ENCODE data around the gene PHF21A. TPM values are rescaled to one million over a fixed set of nuclear protein-coding genes. Genes with fewer than 3 reads are reported as not detected.

The PHF21A gene
- total RNA-seq, 8 experiments from 2014 or later = 10.5 to 40.2 (median 28.6) TPM

DNA sequence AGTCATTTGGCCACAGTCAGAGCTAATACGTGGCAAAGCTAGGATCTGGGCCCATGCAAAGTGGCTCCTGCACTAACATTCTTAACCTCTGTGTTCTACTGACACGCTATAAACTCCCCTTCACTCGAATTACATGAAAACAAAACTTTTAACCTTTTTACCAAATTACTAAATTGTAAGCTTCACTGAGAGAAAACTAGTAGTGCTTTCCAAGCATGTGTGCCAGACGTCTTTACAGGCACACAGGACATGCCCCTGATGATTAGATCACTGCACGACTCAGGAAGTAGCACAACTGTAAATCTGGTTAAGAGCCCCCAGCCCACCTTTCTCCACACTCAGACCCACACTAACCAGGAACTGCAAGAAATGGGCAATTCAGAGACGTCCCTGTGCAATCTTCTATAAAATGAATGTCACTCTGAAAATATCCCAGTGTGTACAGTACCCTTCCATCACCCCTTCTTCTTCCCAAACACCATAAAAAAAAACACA lies 16.1 kb downstream of the PHF21A start:
- Histone ChIP-seq H3K4me1 (replicated peaks in 1 of 2) (peaks cover 6 to 10% of the 10 kb centered on the region in 2 donors), H3K4me3 (no peak overlapping the region), H3K27ac (no peak overlapping the region)
- in situ Hi-C loops (cut with MboI; ENCODE audit: low pct_unique_long_range_greater_than_20kb in 2 of 9, low sequenced_read_pairs in 9 of 9, unreplicated experiment in 9 of 9) = no loop called here
- WGBS, 10 experiments = 6 to 79% (median 60%) methylated on average over 1 to 5 of the region's 6 CpGs; no CpG with 5 or more reads in 1 of the 10 experiments
- no peak for ATAC-seq (replicated peaks in 6 of 8)

DNA sequence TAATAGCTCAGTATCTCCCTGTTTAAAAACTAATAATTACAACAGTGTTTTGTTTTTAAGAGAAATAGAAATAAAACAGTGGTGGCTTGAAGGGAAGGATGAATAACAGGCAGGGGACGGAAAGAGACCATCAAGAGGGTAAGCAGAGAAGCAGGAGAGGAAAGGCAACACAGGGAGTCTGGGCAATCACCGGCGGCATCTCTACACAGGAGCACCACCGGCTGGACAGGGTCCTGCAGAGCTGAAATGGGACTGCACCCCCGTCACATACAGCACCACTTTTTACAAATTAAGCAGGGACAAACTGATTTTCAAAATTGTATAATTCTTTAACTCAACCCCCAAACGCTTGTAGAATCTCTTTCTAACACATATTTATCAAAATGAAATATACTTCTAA lies 18.4 kb downstream of the PHF21A start:
- 55 to 100% (median 86%) methylated on average over 1 to 5 of the region's 6 CpGs for WGBS, 10 experiments
- Histone ChIP-seq H3K4me3 (no peak overlapping the region), H3K4me1 (replicated peaks in 1 of 2) (peaks cover 19 to 26% of the 10 kb centered on the region in 2 donors), H3K27ac (no peak overlapping the region)
- in situ Hi-C loops (cut with MboI; ENCODE audit: low pct_unique_long_range_greater_than_20kb in 2 of 9, low sequenced_read_pairs in 9 of 9, unreplicated experiment in 9 of 9) = no loop called here
- peak in 1 of 8 experiments; percentile 31 for ATAC-seq (replicated peaks in 6 of 8)

DNA sequence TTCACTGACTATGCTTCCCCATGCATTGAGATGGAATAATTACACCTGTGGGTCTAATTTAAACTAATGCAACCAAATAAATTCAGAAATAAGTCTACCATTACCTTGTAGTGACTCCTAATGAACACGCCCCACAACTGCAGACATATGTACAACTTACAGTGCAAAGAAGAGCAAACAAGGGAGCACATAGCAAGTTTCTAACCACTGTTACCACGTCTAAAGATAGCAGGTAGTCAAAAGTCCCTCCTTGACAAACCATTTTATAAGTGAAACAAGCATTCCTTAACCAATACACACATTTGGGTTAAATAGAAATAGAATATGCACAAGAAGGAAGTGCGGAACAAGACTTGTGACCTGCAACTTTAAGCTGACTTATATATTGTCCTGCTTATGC lies 20.6 kb downstream of the PHF21A start:
- no peak for ATAC-seq (replicated peaks in 6 of 8)
- peaks cover 9 to 23% of the 10 kb centered on the region in 2 donors for H3K4me1 ChIP-seq (replicated peaks in 1 of 2)
- WGBS, 10 experiments = 62 to 100% (median 97%) methylated on average over 1 to 3 of the region's 3 CpGs; no CpG with 5 or more reads in 2 of the 10 experiments
- in situ Hi-C loops (cut with MboI; ENCODE audit: low pct_unique_long_range_greater_than_20kb in 2 of 9, low sequenced_read_pairs in 9 of 9, unreplicated experiment in 9 of 9) = no loop called here
- no peak overlapping the region for H3K27ac ChIP-seq
- H3K4me3 ChIP-seq = no peak overlapping the region

DNA sequence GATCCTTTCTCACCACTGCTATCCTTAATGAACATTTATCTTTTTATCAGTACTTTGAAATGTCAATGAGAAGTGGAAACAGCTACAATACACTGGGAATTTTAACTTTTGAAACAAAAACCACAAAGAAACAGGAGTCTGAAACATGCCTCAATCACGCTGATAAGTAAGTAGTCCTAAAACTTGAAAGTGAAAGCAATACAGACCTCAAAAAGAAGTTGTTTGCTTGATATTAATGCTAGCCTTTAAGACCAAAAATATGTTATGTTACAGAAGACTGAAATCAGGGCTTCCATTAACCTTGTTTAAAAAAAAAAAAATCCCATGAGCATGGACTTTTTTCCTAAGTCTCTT lies 21.3 kb downstream of the PHF21A start:
- in situ Hi-C loops (cut with MboI; ENCODE audit: low pct_unique_long_range_greater_than_20kb in 2 of 9, low sequenced_read_pairs in 9 of 9, unreplicated experiment in 9 of 9) = no loop called here
- peak in 2 of 8 experiments; percentile 26 to 27 for ATAC-seq (replicated peaks in 6 of 8)
- peaks cover 9 to 23% of the 10 kb centered on the region in 2 donors for H3K4me1 ChIP-seq (replicated peaks in 1 of 2)
- H3K27ac ChIP-seq = peak overlapping the region in 1 of 2 donors; percentile 54
- no peak overlapping the region for H3K4me3 ChIP-seq
- 8 to 90% (median 18%) methylated on average over 1 of the region's 1 CpG; no CpG with 5 or more reads in 4 of the 10 experiments for WGBS, 10 experiments

DNA sequence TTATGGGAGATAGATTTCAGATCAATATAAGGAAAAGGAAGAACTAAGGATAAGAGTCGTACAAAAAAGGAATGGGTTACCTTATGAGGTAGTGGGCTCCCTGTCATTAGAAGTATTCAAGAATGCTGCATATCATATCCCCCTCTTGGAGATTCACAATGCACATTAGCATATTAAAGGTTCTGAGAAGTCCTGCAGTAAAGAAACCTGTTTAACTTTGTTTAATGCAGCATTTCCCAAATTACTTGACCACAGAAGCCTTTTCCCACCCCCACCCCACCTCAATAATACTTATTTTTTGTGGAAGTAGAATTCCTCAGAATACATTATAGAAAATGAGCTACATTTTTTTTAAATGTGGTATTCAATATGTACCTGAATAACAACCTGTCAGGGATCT lies 30.9 kb downstream of the PHF21A start:
- Histone ChIP-seq H3K4me1 (replicated peaks in 1 of 2) (no peaks in the 10 kb centered on the region), H3K27ac (no peak overlapping the region), H3K4me3 (no peak overlapping the region)
- WGBS, 10 experiments = 90 to 100% (median 100%) methylated on average over 1 of the region's 1 CpG; no CpG with 5 or more reads in 3 of the 10 experiments
- in situ Hi-C loops (cut with MboI; ENCODE audit: low pct_unique_long_range_greater_than_20kb in 2 of 9, low sequenced_read_pairs in 9 of 9, unreplicated experiment in 9 of 9) = no loop called here
- no peak for ATAC-seq (replicated peaks in 6 of 8)

DNA sequence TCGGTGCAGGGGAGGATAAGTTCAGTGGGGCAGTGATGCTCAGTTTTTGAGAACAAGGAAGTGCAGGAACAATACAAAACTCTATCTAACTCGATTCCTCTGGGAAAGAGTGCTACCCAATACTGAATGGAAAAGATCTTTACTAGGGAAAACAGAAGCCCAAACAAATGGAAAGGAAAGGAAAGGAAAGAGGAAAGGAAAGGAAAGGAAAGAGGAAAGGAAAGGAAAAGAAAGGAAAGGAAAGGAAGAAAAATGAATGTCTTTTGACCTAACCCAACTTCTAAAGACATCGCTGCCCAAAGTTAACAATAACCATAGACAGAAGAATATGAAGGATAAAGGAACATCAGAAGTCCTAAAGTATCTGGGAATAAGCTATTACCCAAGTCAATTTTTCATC lies 41.6 kb downstream of the PHF21A start:
- in situ Hi-C loops (cut with MboI; ENCODE audit: low pct_unique_long_range_greater_than_20kb in 2 of 9, low sequenced_read_pairs in 9 of 9, unreplicated experiment in 9 of 9) = no loop called here
- Histone ChIP-seq H3K4me1 (replicated peaks in 1 of 2) (no peaks in the 10 kb centered on the region), H3K4me3 (no peak overlapping the region), H3K27ac (no peak overlapping the region)
- no peak for ATAC-seq (replicated peaks in 6 of 8)
- 86 to 100% (median 93%) methylated on average over 2 to 3 of the region's 3 CpGs; no CpG with 5 or more reads in 1 of the 10 experiments for WGBS, 10 experiments

DNA sequence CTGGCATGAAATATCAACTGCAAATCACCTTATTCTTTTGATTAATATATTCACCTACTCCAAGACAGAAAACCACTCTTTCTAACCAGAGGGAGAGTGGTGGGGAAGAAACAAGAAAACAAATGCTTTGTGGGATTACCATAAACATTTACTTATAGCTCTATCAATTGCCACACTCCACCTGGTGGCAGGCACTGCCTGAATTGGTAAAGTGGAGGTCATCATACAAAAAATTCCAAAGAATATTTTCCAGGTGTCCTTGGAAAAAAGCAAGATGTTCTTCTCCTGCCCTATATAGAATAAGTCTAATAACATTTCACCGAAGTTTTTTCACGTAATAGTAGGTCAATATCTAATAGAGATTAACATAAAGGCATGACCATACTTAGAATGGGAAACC lies 45.3 kb downstream of the PHF21A start:
- in situ Hi-C loops (cut with MboI; ENCODE audit: low pct_unique_long_range_greater_than_20kb in 2 of 9, low sequenced_read_pairs in 9 of 9, unreplicated experiment in 9 of 9) = no loop called here

DNA sequence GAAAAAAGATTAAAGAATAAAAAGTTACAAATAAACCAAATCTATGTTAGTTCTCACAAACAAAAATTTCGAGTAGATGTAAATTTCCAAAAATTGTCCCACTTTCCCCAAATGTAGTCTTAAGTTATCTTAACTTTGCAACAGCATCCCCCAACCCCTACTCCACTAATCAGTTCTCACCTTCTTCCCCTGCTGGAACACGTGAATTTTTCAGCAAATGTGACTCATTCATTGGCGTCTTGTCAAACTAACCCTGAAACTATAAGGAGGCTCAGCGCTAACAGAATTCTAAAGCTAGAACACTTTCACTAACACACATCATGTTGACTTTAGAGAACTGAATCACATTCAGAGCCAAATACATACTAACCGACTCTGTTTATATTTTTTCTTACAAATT lies 46.1 kb downstream of the PHF21A start:
- 29 to 88% (median 78%) methylated on average over 3 to 5 of the region's 5 CpGs; no CpG with 5 or more reads in 1 of the 10 experiments for WGBS, 10 experiments

More for the DNA sequence above, 45.3 kb downstream of the PHF21A start:
- no peak overlapping the region for H3K4me3 ChIP-seq
- 80 to 100% (median 93%) methylated on average over 1 to 2 of the region's 2 CpGs for WGBS, 10 experiments
- no peak overlapping the region for H3K27ac ChIP-seq
- ATAC-seq (replicated peaks in 6 of 8) = no peak
- no peaks in the 10 kb centered on the region for H3K4me1 ChIP-seq (replicated peaks in 1 of 2)

DNA sequence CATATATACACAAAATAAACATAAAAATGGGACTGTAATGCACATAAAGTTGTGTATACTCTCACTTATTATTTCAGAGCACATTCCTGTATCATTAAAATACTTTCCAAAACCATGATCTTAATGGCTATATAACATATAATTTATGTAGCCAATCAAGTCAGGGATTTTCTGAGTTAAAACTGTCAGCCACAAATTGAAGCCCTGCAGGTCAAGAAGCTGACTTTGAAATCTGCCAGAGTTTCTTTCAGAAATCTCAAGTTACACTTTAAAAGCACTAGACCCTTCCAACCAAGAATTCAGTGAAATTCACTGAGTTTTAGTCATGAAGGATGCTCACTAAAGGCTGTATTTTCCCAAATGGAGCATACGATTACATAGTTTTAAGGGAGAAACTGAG lies 47.6 kb downstream of the PHF21A start:
- WGBS, 10 experiments = 89 to 100% (median 100%) methylated on average over 1 of the region's 1 CpG
- H3K27ac ChIP-seq = no peak overlapping the region
- in situ Hi-C loops (cut with MboI; ENCODE audit: low pct_unique_long_range_greater_than_20kb in 2 of 9, low sequenced_read_pairs in 9 of 9, unreplicated experiment in 9 of 9) = no loop called here
- no peak overlapping the region for H3K4me3 ChIP-seq
- no peaks in the 10 kb centered on the region for H3K4me1 ChIP-seq (replicated peaks in 1 of 2)
- ATAC-seq (replicated peaks in 6 of 8) = no peak

More for the DNA sequence above, 46.1 kb downstream of the PHF21A start:
- Histone ChIP-seq H3K27ac (no peak overlapping the region), H3K4me1 (replicated peaks in 1 of 2) (no peaks in the 10 kb centered on the region), H3K4me3 (no peak overlapping the region)
- in situ Hi-C loops (cut with MboI; ENCODE audit: low pct_unique_long_range_greater_than_20kb in 2 of 9, low sequenced_read_pairs in 9 of 9, unreplicated experiment in 9 of 9) = no loop called here
- no peak for ATAC-seq (replicated peaks in 6 of 8)

DNA sequence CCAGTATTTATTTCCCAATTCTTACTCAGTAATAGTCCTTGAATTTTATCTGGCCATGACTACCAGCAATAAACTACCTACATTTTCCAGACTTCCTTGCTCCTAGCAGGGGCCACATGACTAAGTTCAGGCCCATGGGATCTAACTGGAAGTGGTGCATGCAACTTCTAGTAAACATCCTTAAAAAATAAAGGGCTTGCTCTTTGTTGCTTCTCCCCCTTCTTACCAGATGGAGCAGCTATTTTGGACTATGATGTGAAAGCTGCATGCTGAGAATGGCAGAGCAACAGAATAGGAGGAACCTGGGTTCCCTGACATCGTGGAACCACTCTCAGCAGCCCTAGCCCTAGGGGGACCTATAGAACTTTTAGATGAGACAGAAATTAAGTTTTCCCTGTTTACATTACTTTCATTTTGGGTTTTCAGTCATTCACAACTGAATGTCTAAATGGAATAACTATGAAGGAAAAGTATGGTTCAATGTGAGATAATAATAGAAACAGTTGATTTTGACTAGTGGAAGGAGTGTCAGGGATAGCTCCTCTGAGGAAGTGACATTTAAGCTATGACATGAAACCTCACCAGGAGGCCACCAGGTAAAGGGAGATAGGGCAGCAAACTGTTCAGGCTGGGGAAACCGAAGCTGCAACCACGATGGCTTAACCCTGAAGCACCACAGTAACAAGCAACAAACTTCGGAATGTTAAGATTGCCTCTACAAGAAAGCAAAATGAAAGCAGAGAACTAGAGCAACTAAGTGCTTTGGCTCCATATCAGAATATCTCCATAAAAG lies 48.9 kb downstream of the PHF21A start:
- H3K4me3 ChIP-seq = no peak overlapping the region
- in situ Hi-C loops (cut with MboI; ENCODE audit: low pct_unique_long_range_greater_than_20kb in 2 of 9, low sequenced_read_pairs in 9 of 9, unreplicated experiment in 9 of 9) = no loop called here
- 52 to 100% (median 67%) methylated on average over 1 to 4 of the region's 4 CpGs for WGBS, 10 experiments
- H3K27ac ChIP-seq = no peak overlapping the region
- H3K4me1 ChIP-seq (replicated peaks in 1 of 2) = no peaks in the 10 kb centered on the region
- no peak for ATAC-seq (replicated peaks in 6 of 8)

DNA sequence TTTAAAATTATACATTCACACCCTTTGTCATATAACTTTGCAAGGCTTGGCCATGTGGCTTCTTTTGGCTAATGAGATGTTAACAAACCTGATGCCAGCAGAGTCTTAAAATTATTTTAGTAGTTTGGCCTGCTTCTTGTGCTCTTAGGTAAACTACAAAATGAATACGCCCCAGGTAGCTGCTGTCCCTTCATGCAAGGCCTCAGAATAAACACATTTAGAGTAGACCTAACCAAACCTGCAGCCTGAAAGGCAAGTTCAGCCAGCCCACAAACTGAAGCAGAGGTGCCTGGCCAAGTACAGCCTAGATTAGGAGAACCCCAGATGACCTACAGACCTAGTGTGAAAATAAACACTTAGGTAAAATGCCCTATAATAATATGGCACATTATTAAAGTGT lies 50.2 kb downstream of the PHF21A start:
- 100% methylated on average over 1 of the region's 1 CpG; no CpG with 5 or more reads in 3 of the 10 experiments for WGBS, 10 experiments
- H3K4me3 ChIP-seq = no peak overlapping the region
- no peak overlapping the region for H3K27ac ChIP-seq
- in situ Hi-C loops (cut with MboI; ENCODE audit: low pct_unique_long_range_greater_than_20kb in 2 of 9, low sequenced_read_pairs in 9 of 9, unreplicated experiment in 9 of 9) = no loop called here
- no peak for ATAC-seq (replicated peaks in 6 of 8)
- no peaks in the 10 kb centered on the region for H3K4me1 ChIP-seq (replicated peaks in 1 of 2)

DNA sequence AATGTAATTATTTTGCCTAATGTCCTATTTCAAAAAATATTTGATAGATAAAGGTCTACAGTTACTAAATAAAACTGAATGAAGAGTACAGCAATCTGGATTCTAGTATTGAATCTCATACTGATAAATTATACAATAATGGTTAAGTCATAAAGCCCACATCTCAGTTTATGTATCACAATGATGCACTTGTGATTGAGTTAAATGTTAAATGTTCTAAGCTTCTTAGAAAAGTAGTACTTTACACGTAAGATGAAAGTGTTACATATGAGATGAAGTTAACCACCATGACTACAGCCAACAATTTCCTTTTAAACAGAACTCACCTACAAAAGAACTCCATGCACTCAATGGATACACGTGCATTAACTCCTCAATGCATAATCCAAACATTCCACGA lies 51.7 kb downstream of the PHF21A start:
- H3K4me1 ChIP-seq (replicated peaks in 1 of 2) = no peaks in the 10 kb centered on the region
- no peak for ATAC-seq (replicated peaks in 6 of 8)
- WGBS, 10 experiments = 69 to 100% (median 92%) methylated on average over 1 to 3 of the region's 3 CpGs; no CpG with 5 or more reads in 1 of the 10 experiments
- H3K27ac ChIP-seq = no peak overlapping the region
- H3K4me3 ChIP-seq = no peak overlapping the region
- in situ Hi-C loops (cut with MboI; ENCODE audit: low pct_unique_long_range_greater_than_20kb in 2 of 9, low sequenced_read_pairs in 9 of 9, unreplicated experiment in 9 of 9) = no loop called here

DNA sequence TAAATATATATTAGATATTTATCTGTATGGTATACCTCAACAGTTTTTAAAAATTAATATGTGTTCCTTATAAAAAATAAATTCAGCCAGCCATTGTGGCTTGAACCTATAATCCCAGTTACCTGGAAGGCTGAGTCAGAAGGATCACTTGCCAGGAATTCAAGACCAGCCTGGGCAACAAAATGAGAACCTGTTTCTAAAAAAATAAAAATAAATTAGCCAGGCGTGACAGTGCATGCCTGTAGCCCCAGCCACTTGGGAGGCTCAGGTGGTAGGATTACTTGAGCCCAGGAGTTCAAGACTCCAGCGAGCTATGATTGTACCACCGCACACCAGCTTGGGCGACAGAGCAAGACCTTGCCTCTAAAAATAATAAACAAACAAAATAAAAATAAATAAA lies 54.9 kb downstream of the PHF21A start:
- ATAC-seq (replicated peaks in 6 of 8) = no peak
- WGBS, 10 experiments = 90 to 100% (median 95%) methylated on average over 1 to 4 of the region's 4 CpGs; no CpG with 5 or more reads in 1 of the 10 experiments

DNA sequence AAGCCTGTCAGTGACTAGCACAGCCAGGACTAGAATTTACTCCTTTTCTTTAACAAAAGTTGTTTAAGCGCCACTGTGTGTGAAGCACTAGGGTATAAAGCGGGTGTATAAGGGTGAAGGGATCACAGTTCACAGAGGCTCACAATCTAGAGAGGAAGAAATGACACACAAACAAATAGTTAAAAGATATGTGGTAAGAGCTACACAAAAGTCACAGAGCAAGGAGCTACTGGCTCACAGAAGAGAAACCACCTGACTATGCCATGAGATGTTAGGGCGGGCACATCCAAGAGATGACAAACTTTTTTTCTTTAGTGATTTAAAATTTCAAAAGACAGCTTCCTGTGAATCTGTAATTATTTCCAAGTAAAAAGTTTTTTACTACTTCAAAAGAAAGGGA lies 55.6 kb downstream of the PHF21A start:
- no peak overlapping the region for H3K4me3 ChIP-seq
- no peak overlapping the region for H3K27ac ChIP-seq
- no peak for ATAC-seq (replicated peaks in 6 of 8)
- no peaks in the 10 kb centered on the region for H3K4me1 ChIP-seq (replicated peaks in 1 of 2)
- in situ Hi-C loops (cut with MboI; ENCODE audit: low pct_unique_long_range_greater_than_20kb in 2 of 9, low sequenced_read_pairs in 9 of 9, unreplicated experiment in 9 of 9) = no loop called here
- WGBS, 10 experiments = 90 to 100% (median 100%) methylated on average over 1 to 3 of the region's 3 CpGs

More for the DNA sequence above, 54.9 kb downstream of the PHF21A start:
- in situ Hi-C loops (cut with MboI; ENCODE audit: low pct_unique_long_range_greater_than_20kb in 2 of 9, low sequenced_read_pairs in 9 of 9, unreplicated experiment in 9 of 9) = no loop called here
- Histone ChIP-seq H3K4me1 (replicated peaks in 1 of 2) (no peaks in the 10 kb centered on the region), H3K4me3 (no peak overlapping the region), H3K27ac (no peak overlapping the region)

All from motor neuron (in vitro differentiated cells).